Adrenal gland (tissue), 5 donors: ENCODE measurements around the gene FHIT.

Source experiments
- CTCF ChIP-seq, 6 experiments: fragments of 450-650 bp in 4 of 6; fragments of 200-600 bp in 2 of 6; sonication (generic) in 1 of 6; IDR thresholded peaks; 1 replicate in 5 of 6; 2 replicates in 1 of 6; pipeline versions ENCODE4 v1.5.1 to v1.8.0; 2016 to 2021; ENCODE audit warnings: antibody characterized with exemption in 6 of 6, mild to moderate bottlenecking in 2 of 6, moderate library complexity in 1 of 6
- POLR2A ChIP-seq, 2 donors: fragments of 450-650 bp; IDR thresholded peaks; one replicate each; pipeline ENCODE4 v1.6.1; 2017; ENCODE audit warnings: antibody characterized with exemption in 2 of 2, mild to moderate bottlenecking in 2 of 2, moderate library complexity in 1 of 2
- donor health status: DM: no; HTN: no; CAD: no.

DNA sequence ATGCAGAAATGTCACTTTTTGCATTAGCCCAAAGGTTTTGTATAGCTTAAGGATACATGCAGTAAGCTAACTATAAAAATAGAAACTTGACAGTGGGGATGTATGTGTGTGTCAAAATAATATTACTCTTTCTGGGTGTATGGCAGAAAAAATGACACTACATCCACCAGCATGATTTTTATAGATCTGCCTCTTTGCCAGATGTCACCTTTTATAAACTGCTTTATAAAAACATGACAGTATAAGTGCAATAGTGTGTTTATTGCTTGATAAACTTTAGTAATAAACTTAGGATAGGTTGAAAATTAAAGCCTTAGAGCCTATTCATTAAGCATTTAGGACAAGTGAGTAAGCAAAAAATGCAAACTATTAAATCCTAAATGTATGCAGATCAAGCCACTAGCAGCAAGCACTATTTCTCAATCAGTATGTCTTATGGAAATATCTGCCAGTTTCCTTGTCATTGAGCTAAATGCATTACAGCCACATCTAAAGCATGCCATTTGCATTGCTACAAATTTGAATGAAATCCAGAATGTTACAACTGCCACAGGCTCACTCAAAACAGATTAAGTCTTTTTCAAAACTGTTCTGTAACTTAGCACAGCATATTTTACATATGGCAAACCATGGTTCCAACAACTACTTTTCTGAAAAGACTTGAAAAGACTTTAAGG, 935.0 kb downstream of the FHIT start:
- TF ChIP-seq CTCF (IDR thresholded peaks at IDR 0.05) (no peak), POLR2A (IDR thresholded peaks at IDR 0.05) (no peak)
